GM06990 (cell line): ENCODE data around the gene SIN3B.

Source experiments
- DNase-seq: peaks from one replicate; pipeline ENCODE4 v3.0.0-alpha.2; 2011; ENCODE audit not compliant: insufficient read length; ENCODE audit errors: extremely low read depth
- H3K27me3 ChIP-seq: replicated peaks from 2 replicates; pipeline ENCODE4 v1.6.0; 2011; ENCODE audit warnings: low read length; ENCODE audit not compliant: control insufficient read depth, insufficient read depth
- H3K36me3 ChIP-seq: 2 replicates; pipeline ENCODE4 v1.5.1; 2011; ENCODE audit warnings: low read length; ENCODE audit not compliant: control insufficient read depth, insufficient read depth
- H3K4me3 ChIP-seq: replicated peaks from 2 replicates; pipeline ENCODE4 v1.5.1; 2011; ENCODE audit warnings: low read depth, mild to moderate bottlenecking, control low read depth, low read length
- CTCF ChIP-seq: IDR thresholded peaks from 2 replicates; pipeline ENCODE4 v1.5.1; 2011; ENCODE audit warnings: low read length, control low read depth, mild to moderate bottlenecking, inconsistent platforms; ENCODE audit not compliant: insufficient read depth, poor library complexity, severe bottlenecking

Gene SIN3B

GRCh38 chr19:16861834-16862233, 32.6 kb downstream of the SIN3B start:
- Histone ChIP-seq H3K4me3 (no peak overlapping the region), H3K27me3 (no peaks in the 10 kb centered on the region), H3K36me3 (peaks cover 12% of the 10 kb centered on the region)
- no peak for DNase-seq
- no peak for TF ChIP-seq CTCF

- TF ChIP-seq CTCF = no peak
- no peak for DNase-seq
- H3K27me3 ChIP-seq = no peaks in the 10 kb centered on the region
- no peak overlapping the region for H3K4me3 ChIP-seq
- peaks cover 20% of the 10 kb centered on the region for H3K36me3 ChIP-seq
These were observed 33.7 kb downstream of the SIN3B start for GRCh38 chr19:16862826-16863415.

GRCh38 chr19:16867211-16867610, 38.0 kb downstream of the SIN3B start:
- DNase-seq = no peak
- TF ChIP-seq CTCF = no peak
- peaks cover 37% of the 10 kb centered on the region for H3K36me3 ChIP-seq
- no peak overlapping the region for H3K4me3 ChIP-seq
- no peaks in the 10 kb centered on the region for H3K27me3 ChIP-seq

- Histone ChIP-seq H3K27me3 (no peaks in the 10 kb centered on the region), H3K4me3 (no peak overlapping the region), H3K36me3 (peaks cover 41% of the 10 kb centered on the region)
- DNase-seq = no peak
- no peak for TF ChIP-seq CTCF
These were observed 39.4 kb downstream of the SIN3B start for GRCh38 chr19:16868423-16869130.

GRCh38 chr19:16869331-16869972, 40.3 kb downstream of the SIN3B start:
- Histone ChIP-seq H3K36me3 (peaks cover 39% of the 10 kb centered on the region), H3K4me3 (no peak overlapping the region), H3K27me3 (no peaks in the 10 kb centered on the region)
- no peak for DNase-seq
- TF ChIP-seq CTCF = no peak
